Spinal cord (tissue), 10 donors: ENCODE data around the gene KCNA10. TPM values are rescaled to one million over a fixed set of nuclear protein-coding genes. Genes with fewer than 3 reads are reported as not detected.

Experiments used
- DNase-seq, 6 donors: peaks; one replicate each; pipeline versions ENCODE4 v3.0.0 to v3.0.0-alpha.2; 2013 to 2015; ENCODE audit warnings: low spot score in 6 of 6, low read depth in 4 of 6
- H3K27ac ChIP-seq: one replicate; pipeline ENCODE4 v1.5.1; 2013; ENCODE audit warnings: low read depth, low read length, control low read depth
- H3K27me3 ChIP-seq: one replicate; pipeline ENCODE4 v1.6.1; 2013; ENCODE audit warnings: low read length; ENCODE audit not compliant: control insufficient read depth, insufficient read depth
- H3K36me3 ChIP-seq: one replicate; pipeline ENCODE4 v1.6.1; 2013; ENCODE audit warnings: low read length; ENCODE audit not compliant: control insufficient read depth, insufficient read depth
- H3K4me1 ChIP-seq: one replicate; pipeline ENCODE4 v1.6.1; 2013; ENCODE audit warnings: low read length; ENCODE audit not compliant: control insufficient read depth, insufficient read depth
- H3K4me3 ChIP-seq: one replicate; pipeline ENCODE4 v1.5.1; 2013; ENCODE audit warnings: low read depth, low read length, control low read depth
- H3K9me3 ChIP-seq: one replicate; pipeline ENCODE4 v1.6.1; 2013; ENCODE audit warnings: low read length; ENCODE audit not compliant: control insufficient read depth, insufficient read depth
- WGBS: methylation state at CpG from one replicate; pipeline ENCODE4 v1.1.5; 2013; ENCODE audit warnings: missing lambda C conversion rate; ENCODE audit not compliant: insufficient coverage; 5-methylcytosine and 5-hydroxymethylcytosine counted together
- polyA plus RNA-seq, 2 donors: library from polyadenylated mRNA; unstranded; fragments of 120-200 nt; gene quantifications; one replicate each; pipeline ENCODE4 v1.2.1, GENCODE V29; 2013; ENCODE audit not compliant: insufficient read length in 2 of 2
- total RNA-seq, 2 donors: library from RNA; depleted of rRNA in 1 of 2; stranded (reverse); fragments of 120-200 nt in 1 of 2; fragments of >200 nt in 1 of 2; gene quantifications; one replicate each; pipeline versions ENCODE4 v1.2.3 to v1.2.4, GENCODE V29; 2013 to 2014
- donor health status: healthy.

Gene KCNA10
- total and polyA plus RNA-seq, 4 donors: not detected

DNA sequence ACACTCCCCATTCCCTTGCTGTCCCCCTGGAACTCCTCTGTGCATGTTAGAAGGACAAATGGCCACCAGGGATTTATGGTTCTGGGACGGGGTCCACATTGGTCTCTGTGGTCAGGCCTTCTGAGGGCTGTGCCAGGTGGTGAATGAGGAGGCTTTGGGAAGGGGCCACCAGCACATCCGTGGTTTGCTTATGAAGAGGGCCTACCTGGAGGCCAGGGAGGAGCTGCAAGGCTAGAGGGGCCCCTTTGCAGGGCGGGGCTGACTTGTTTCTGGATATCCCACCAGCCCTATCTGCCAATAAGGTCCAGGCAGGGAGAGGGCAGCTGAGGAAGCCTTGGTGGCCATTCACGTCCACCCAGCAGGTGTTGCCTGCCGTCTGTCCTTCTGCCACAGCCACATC lies 24.9 kb downstream of the KCNA10 start:
- peak in 1 of 6 donors; percentile 18 for DNase-seq
- Histone ChIP-seq H3K36me3 (no peaks in the 10 kb centered on the region), H3K4me1 (peaks cover 17% of the 10 kb centered on the region), H3K9me3 (no peaks in the 10 kb centered on the region), H3K27me3 (no peaks in the 10 kb centered on the region), H3K4me3 (no peak overlapping the region), H3K27ac (no peak overlapping the region)
- 74% methylated on average over 5 of the region's 5 CpGs for WGBS

DNA sequence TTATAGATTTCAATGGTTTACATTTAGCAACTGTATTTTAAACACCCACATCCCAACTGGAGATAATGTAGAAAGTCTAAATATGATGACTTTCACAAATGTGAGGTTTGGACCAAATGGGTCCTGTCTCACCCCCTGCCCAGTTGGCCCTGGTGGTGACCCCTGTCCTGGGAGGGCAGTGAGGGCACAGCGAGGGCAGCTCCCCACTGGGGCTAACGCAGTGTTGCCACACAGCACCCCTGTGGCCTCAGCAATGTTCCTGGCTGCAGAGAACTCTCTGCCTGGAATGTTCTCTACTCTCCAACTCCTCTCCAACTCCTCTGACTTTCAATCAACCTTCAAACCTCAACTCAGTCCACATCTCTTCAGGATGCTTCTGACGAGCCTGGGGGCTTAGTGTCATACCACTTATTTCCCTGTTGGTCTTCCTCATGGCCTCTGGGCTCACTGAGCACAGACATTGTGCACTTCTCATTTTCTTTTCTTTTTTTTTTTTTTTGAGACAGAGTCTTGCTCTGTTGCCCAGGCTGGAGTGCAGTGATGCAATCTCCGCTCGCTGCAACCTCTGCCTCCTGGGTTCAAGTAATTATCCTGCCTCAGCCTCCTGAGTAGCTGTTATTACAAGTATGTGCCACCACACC lies 25.8 kb downstream of the KCNA10 start:
- Histone ChIP-seq H3K36me3 (no peaks in the 10 kb centered on the region), H3K4me3 (no peak overlapping the region), H3K27ac (no peak overlapping the region), H3K4me1 (peaks cover 17% of the 10 kb centered on the region), H3K9me3 (no peaks in the 10 kb centered on the region), H3K27me3 (no peaks in the 10 kb centered on the region)
- WGBS: 82% methylated on average over 3 of the region's 5 CpGs
- no peak for DNase-seq

DNA sequence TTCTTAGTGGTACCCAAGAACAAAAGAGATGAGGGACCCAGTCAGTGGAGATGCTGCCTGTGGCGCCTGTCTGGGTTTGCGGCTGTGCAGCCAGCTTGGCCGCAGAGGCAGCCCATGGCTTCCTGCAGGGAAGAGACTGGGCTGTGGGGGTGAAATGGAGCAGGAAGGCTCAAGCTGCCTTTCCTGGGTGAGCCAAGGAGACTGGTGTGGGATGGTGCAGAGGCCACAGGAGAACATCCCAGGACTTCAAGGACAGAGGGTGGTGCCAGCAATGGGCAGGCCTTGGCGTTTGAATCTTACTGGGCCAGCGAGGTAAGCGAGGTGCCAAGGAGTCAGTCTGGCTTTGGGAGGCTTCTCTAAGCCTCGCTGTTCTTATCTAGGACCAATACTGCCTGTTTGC lies 26.4 kb downstream of the KCNA10 start:
- Histone ChIP-seq H3K27ac (no peak overlapping the region), H3K27me3 (no peaks in the 10 kb centered on the region), H3K4me3 (no peak overlapping the region), H3K4me1 (peaks cover 17% of the 10 kb centered on the region), H3K36me3 (no peaks in the 10 kb centered on the region), H3K9me3 (no peaks in the 10 kb centered on the region)
- 80% methylated on average over 7 of the region's 7 CpGs for WGBS
- no peak for DNase-seq

DNA sequence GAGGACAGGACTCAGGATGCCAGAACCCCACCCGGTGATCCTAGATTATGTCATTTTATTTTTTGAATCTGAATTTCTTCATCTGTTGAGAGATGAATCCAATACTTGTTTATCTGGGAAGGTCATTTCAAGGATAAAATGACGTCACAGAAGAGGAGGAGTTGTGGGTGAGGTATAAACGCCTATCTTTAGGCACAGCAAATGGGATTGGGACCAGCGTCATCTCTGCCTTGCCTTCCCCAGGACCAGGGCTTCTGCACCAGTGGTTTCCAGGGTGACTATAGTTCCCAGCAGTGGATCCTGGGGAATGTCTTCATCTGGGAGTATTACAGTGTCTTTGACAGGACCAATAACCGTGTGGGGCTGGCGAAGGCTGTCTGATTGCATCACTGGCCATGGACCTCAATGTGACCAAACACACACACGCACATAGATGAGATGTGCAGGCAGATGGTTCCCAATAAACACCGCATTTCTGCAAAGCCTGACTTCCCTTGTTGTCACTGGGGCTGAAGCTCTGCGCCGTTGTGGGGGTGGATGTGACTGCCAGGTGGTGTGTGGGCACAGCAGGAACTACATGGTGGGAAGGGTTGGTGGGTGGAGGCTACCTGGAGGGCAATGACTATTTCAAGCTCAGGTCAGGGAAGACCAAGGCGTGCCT lies 28.1 kb downstream of the KCNA10 start:
- no peaks in the 10 kb centered on the region for H3K9me3 ChIP-seq
- no peak for DNase-seq
- no peak overlapping the region for H3K27ac ChIP-seq
- WGBS: 78% methylated on average over 8 of the region's 11 CpGs
- peaks cover 17% of the 10 kb centered on the region for H3K4me1 ChIP-seq
- H3K4me3 ChIP-seq: no peak overlapping the region
- H3K36me3 ChIP-seq: no peaks in the 10 kb centered on the region
- no peaks in the 10 kb centered on the region for H3K27me3 ChIP-seq

DNA sequence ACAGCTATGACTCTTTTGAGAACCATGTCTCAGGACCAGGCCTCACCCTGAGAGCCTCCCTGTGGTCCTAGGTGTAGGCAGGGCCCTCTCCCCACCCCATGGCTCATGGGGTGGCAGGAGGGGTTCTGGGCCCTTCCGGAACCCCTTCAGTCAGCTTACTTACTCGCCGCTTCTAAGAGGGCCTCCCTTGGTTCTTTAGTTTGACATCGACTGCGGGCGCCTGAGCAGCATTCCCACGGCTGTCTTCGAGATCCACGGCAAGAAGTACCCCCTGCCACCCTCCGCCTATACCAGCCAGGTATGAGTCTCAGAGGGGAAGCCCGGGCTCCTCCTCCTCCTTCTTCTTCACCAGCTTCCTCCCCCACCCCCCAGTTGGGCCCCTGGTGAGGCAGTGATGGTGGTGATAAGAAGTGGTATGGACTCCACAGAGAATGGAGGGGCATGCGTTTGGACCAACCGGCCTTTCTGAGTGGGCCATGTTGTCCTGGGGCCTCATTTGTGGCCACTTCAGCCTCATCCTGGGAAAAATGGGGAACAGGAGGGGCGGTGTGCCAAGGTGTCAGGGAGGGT lies 28.9 kb downstream of the KCNA10 start:
- H3K4me1 ChIP-seq: peaks cover 15% of the 10 kb centered on the region
- no peaks in the 10 kb centered on the region for H3K9me3 ChIP-seq
- WGBS: 89% methylated on average over 8 of the region's 14 CpGs
- no peaks in the 10 kb centered on the region for H3K27me3 ChIP-seq
- DNase-seq: no peak
- no peaks in the 10 kb centered on the region for H3K36me3 ChIP-seq
- no peak overlapping the region for H3K27ac ChIP-seq
- no peak overlapping the region for H3K4me3 ChIP-seq

DNA sequence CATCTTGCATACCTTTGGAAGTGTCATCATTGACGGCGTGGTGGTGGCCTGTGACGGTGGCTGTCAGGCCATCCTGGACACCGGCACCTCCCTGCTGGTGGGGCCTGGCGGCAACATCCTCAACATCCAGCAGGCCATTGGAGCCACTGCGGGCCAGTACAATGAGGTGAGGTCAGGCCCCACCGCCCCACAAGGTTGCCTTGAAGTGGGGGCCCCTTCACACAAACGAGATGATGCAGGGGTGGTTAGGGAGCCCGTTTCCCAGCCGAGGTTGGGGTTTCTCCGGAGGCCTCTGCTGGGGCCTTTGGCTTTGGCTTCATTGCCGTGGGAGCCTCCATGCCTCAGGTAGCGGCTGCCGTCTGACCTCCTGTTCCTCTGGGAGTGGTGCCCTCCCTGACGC lies 29.6 kb downstream of the KCNA10 start:
- H3K4me3 ChIP-seq: no peak overlapping the region
- H3K27me3 ChIP-seq: no peaks in the 10 kb centered on the region
- H3K9me3 ChIP-seq: no peaks in the 10 kb centered on the region
- DNase-seq: no peak
- H3K36me3 ChIP-seq: no peaks in the 10 kb centered on the region
- WGBS: 93% methylated on average over 15 of the region's 15 CpGs
- no peak overlapping the region for H3K27ac ChIP-seq
- H3K4me1 ChIP-seq: peaks cover 8% of the 10 kb centered on the region

- no peaks in the 10 kb centered on the region for H3K27me3 ChIP-seq
- H3K4me1 ChIP-seq: peaks cover 3% of the 10 kb centered on the region
- no peaks in the 10 kb centered on the region for H3K9me3 ChIP-seq
- no peak overlapping the region for H3K27ac ChIP-seq
- H3K36me3 ChIP-seq: no peaks in the 10 kb centered on the region
- no peak for DNase-seq
- WGBS: no CpG with 5 or more reads among the region's 3 CpGs
- no peak overlapping the region for H3K4me3 ChIP-seq
Measured at GRCh38 chr1:110488867-110489266, 30.1 kb downstream of the KCNA10 start.

GRCh38 chr1:110488161-110488560 lies 30.8 kb downstream of the KCNA10 start:
- H3K4me1 ChIP-seq: peaks cover 4% of the 10 kb centered on the region
- H3K27me3 ChIP-seq: no peaks in the 10 kb centered on the region
- no peaks in the 10 kb centered on the region for H3K9me3 ChIP-seq
- H3K36me3 ChIP-seq: no peaks in the 10 kb centered on the region
- 70% methylated on average over 12 of the region's 12 CpGs for WGBS
- no peak overlapping the region for H3K4me3 ChIP-seq
- no peak for DNase-seq
- no peak overlapping the region for H3K27ac ChIP-seq

- Histone ChIP-seq H3K27me3 (no peaks in the 10 kb centered on the region), H3K4me1 (peaks cover 9% of the 10 kb centered on the region), H3K27ac (no peak overlapping the region), H3K36me3 (no peaks in the 10 kb centered on the region), H3K4me3 (no peak overlapping the region), H3K9me3 (no peaks in the 10 kb centered on the region)
- 79% methylated on average over 5 of the region's 8 CpGs for WGBS
- DNase-seq: no peak
Measured at GRCh38 chr1:110487726-110488125, 31.2 kb downstream of the KCNA10 start.

DNA sequence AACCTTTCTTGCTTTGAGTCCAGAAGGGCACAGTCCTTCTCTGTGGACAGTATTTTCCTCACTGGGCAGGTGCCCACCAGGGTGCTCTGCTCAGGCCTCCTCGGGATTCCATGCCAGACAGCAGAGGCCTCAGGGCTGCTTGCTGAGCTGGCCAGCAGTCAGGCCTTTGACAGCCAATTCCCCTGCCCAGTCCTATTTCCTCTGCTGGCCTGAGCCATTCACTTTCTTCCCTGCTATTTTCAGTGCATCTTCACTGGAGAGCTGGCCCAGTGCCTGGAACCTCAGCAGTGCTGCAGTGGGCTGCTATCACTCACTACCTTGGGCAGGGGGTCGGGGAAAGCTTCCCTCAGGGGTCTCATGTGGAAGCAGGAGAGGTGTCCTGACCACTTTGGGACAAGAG lies 33.2 kb downstream of the KCNA10 start:
- no peaks in the 10 kb centered on the region for H3K36me3 ChIP-seq
- H3K9me3 ChIP-seq: no peaks in the 10 kb centered on the region
- peaks cover 12% of the 10 kb centered on the region for H3K4me1 ChIP-seq
- H3K27ac ChIP-seq: no peak overlapping the region
- H3K27me3 ChIP-seq: no peaks in the 10 kb centered on the region
- DNase-seq: peak in 1 of 6 donors; percentile 43
- H3K4me3 ChIP-seq: no peak overlapping the region
- WGBS: 14% methylated on average over 2 of the region's 2 CpGs
